Activated T-cell treated with anti-CD3 and anti-CD28 coated beads for 48 hours (primary cell): Measurements from ENCODE around the gene ZFYVE26.
"Not testable (repeated sequence)": the region's sequence is repeated elsewhere in the genome, so short reads cannot be mapped to it uniquely, and the experiment has no call there.

Experiments used
- DNase-seq: peaks from one replicate; pipeline ENCODE4 v3.0.0-alpha.2; 2020; ENCODE audit warnings: low read depth

Gene ZFYVE26

GRCh38 chr14:67705211-67705610 lies 111.2 kb downstream of the ZFYVE26 start:
- DNase-seq: no peak

- no peak for DNase-seq
Observed at GRCh38 chr14:67704484-67705089, 111.8 kb downstream of the ZFYVE26 start.

GRCh38 chr14:67703997-67704396 lies 112.4 kb downstream of the ZFYVE26 start:
- DNase-seq: no peak

- DNase-seq: not testable (repeated sequence)
Observed at GRCh38 chr14:67701492-67701891, 114.9 kb downstream of the ZFYVE26 start, which contains the start of gene RDH12. RDH12 (plus strand) TSS chr14:67701886; CDS start chr14:67722643, 20,757 bp downstream.

GRCh38 chr14:67698179-67698578 lies 118.2 kb downstream of the ZFYVE26 start:
- no peak for DNase-seq

GRCh38 chr14:67697006-67697405 lies 119.4 kb downstream of the ZFYVE26 start:
- no peak for DNase-seq
